Thoracic aorta (tissue), 2 donors: ENCODE measurements around the gene SPAG16. TPM values are rescaled to one million over a fixed set of nuclear protein-coding genes. Genes with fewer than 3 reads are reported as not detected.

ENCODE experiments used
- ATAC-seq: fragments of 150-250 bp; one replicate; pipeline ENCODE4 v1.8.0; 2017; ENCODE audit warnings: low read depth; ENCODE audit not compliant: insufficient number of reproducible peaks, low FRiP score
- DNase-seq: peaks from one replicate; pipeline ENCODE4 v3.0.0-alpha.2; 2020; ENCODE audit warnings: low spot score
- H3K27ac ChIP-seq, 2 donors: fragments of 200-600 bp; sonication (generic); 1 replicate in 1 of 2; 2 replicates in 1 of 2; pipeline ENCODE4 v1.5.1; 2016; ENCODE audit warnings: mild to moderate bottlenecking in 2 of 2, moderate library complexity in 2 of 2
- H3K27me3 ChIP-seq: fragments of 200-600 bp; sonication (generic); replicated peaks from 2 replicates; pipeline ENCODE4 v1.6.0; 2016; ENCODE audit warnings: mild to moderate bottlenecking; ENCODE audit not compliant: insufficient read depth
- H3K36me3 ChIP-seq: fragments of 200-600 bp; sonication (generic); one replicate; pipeline ENCODE4 v1.5.1; 2016
- H3K4me1 ChIP-seq, 2 donors: fragments of 200-600 bp; sonication (generic); 1 replicate in 1 of 2; 2 replicates in 1 of 2; pipeline versions ENCODE4 v1.5.1 to v1.6.0; 2016; ENCODE audit warnings: low read depth in 2 of 2, mild to moderate bottlenecking in 1 of 2; ENCODE audit not compliant: control insufficient read depth in 1 of 2
- H3K4me3 ChIP-seq: fragments of 200-600 bp; sonication (generic); 2 replicates; pipeline ENCODE4 v1.5.1; 2016; ENCODE audit warnings: mild to moderate bottlenecking
- H3K9me3 ChIP-seq: fragments of 200-600 bp; sonication (generic); 2 replicates; pipeline ENCODE4 v1.5.1; 2016
- CTCF ChIP-seq: fragments of 200-600 bp; sonication (generic); IDR thresholded peaks from one replicate; pipeline ENCODE4 v1.5.1; 2019; ENCODE audit warnings: antibody characterized with exemption
- total RNA-seq, 2 donors: library from RNA; depleted of rRNA; stranded (reverse); fragments of >200 nt; gene quantifications; one replicate each; pipeline versions ENCODE4 v1.1.0 to v1.2.3, GENCODE V29; 2016

The SPAG16 gene
- total RNA-seq, 2 donors from 2014 or later = 7.4 to 26.3 TPM

DNA sequence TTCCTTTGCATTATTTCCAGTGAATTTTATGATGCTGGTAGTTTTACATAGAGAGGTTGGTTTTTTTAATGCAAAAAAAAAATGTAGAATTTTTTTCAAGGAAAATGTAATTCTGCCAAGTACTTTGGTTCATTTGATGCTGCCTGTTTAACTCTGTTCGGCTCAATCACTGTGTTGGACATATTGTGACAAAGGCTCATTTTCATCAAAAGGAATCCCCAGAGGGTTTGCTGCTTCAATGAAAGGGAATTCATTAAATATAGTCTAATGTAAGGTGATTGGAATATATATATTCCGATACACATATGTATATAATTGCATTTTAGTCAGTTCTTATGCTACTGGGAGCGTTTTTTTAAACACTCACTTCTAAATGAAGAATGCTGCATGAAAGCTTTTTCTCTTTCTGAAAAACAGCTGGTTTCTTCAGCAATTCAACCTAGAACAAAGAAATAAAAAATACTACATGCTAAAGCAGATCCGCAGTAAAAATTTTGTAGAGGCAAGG lies 812.0 kb downstream of the SPAG16 start:
- H3K4me1 ChIP-seq = no peaks in the 10 kb centered on the region
- no peaks in the 10 kb centered on the region for H3K36me3 ChIP-seq
- no peak overlapping the region for H3K27ac ChIP-seq
- no peak overlapping the region for H3K4me3 ChIP-seq
- no peaks in the 10 kb centered on the region for H3K9me3 ChIP-seq
- no peak for DNase-seq
- no peak for ATAC-seq
- H3K27me3 ChIP-seq = no peaks in the 10 kb centered on the region
- no peak for TF ChIP-seq CTCF

GRCh38 chr2:214098811-214099210 lies 814.5 kb downstream of the SPAG16 start:
- DNase-seq (no peak), ATAC-seq (no peak)
- no peaks in the 10 kb centered on the region for H3K9me3 ChIP-seq
- H3K27ac ChIP-seq = no peak overlapping the region
- H3K4me3 ChIP-seq = no peak overlapping the region
- no peaks in the 10 kb centered on the region for H3K4me1 ChIP-seq
- H3K27me3 ChIP-seq = no peaks in the 10 kb centered on the region
- H3K36me3 ChIP-seq = no peaks in the 10 kb centered on the region
- TF ChIP-seq CTCF = no peak

DNA sequence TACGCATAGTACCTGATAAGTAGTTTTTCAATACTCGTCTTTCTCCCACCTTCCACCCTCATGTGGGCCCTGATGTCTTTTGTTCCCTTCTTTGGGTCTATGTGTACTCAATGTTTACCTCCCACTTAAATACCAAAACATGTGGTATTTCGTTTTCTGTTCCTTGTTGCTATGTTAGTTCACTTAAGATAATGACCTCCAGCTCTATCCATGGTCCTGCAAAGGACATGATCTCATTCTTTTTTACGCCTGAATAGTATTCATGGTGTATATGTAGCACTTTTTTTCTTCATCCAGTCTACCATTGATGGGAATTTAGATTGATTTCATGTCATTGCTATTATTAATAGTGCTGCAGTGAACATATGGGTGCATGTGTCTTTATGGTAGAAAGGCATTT lies 816.2 kb downstream of the SPAG16 start:
- no peaks in the 10 kb centered on the region for H3K9me3 ChIP-seq
- no peaks in the 10 kb centered on the region for H3K36me3 ChIP-seq
- H3K27ac ChIP-seq = no peak overlapping the region
- no peaks in the 10 kb centered on the region for H3K4me1 ChIP-seq
- H3K27me3 ChIP-seq = no peaks in the 10 kb centered on the region
- DNase-seq = no peak
- TF ChIP-seq CTCF = no peak
- no peak overlapping the region for H3K4me3 ChIP-seq
- ATAC-seq = no peak

DNA sequence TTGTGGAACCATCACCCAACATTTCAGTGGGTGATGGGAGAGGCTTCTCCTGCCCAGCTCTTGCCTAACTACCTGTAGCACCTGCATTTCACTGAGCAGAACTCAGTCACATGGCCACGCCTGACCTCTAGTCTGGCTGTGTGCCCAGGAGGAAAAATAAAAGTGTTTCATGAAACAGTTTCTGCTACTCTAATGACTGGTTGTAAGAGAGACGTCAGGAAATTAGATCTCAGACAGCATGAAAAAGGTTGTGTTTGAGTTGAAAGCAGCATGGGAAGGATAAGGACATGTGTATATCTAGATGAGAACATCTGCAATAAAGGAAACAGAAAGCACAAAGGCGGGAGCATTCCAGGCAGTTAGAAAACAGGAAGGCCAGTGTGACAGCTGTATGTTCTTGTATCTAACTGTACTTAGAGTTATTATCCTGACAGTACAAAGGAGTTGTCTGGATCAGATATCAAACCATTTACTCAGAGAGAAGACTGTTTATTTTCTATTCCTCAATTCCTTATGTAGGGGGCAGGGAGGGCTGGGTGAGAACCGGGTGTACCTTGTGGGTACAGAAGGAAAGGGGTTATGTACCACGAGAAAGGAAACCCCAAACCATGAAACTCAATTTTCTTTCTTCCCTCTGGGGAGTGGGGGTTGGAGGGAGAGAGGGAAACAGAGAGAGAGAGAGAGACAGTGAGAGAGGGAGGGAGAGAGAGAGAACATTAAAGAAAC lies 819.2 kb downstream of the SPAG16 start:
- no peaks in the 10 kb centered on the region for H3K9me3 ChIP-seq
- ATAC-seq = no peak

DNA sequence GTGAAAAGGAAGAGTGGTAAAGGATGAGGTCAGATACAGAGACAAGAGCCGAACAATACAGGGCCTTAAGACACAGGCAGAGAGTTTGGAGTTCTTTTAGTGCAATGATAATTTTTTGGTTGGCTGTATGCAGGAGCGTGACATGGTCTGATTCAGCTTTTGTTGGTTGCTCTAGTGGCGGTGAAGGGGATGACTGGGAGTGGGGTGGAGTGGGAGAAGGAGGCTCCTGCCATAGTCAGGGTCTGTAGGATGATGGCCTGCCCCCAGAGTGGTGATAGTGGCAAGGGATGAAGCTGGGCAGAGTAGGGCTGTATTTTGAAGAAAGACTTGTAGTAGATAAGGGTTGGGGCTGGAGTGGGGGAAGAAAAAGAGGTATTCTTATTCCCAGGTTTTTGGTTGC lies 820.0 kb downstream of the SPAG16 start:
- no peaks in the 10 kb centered on the region for H3K36me3 ChIP-seq
- H3K27me3 ChIP-seq = no peaks in the 10 kb centered on the region
- TF ChIP-seq CTCF = no peak
- no peaks in the 10 kb centered on the region for H3K9me3 ChIP-seq
- H3K27ac ChIP-seq = no peak overlapping the region
- no peak for DNase-seq
- no peak overlapping the region for H3K4me3 ChIP-seq
- ATAC-seq = no peak
- H3K4me1 ChIP-seq = no peaks in the 10 kb centered on the region

More for the DNA sequence above, 819.2 kb downstream of the SPAG16 start:
- H3K27me3 ChIP-seq = no peaks in the 10 kb centered on the region
- no peaks in the 10 kb centered on the region for H3K36me3 ChIP-seq
- no peak overlapping the region for H3K4me3 ChIP-seq
- H3K27ac ChIP-seq = no peak overlapping the region
- no peaks in the 10 kb centered on the region for H3K4me1 ChIP-seq
- no peak for DNase-seq
- no peak for TF ChIP-seq CTCF
